OCI-LY3 (cell line): ENCODE data around the gene MGA.

Experiments
- H2AFZ ChIP-seq: fragments of 200-600, 300-600 bp; shearing (Covaris generic); 2 replicates; pipeline ENCODE4 v1.6.0; 2014; ENCODE audit warnings: antibody characterized with exemption, low read depth, low read length
- H3K27ac ChIP-seq: fragments of 200-600, 300-600 bp; sonication (generic); 2 replicates; pipeline ENCODE4 v1.5.1; 2014; ENCODE audit warnings: mild to moderate bottlenecking, low read length, moderate library complexity, mixed read lengths
- H3K27me3 ChIP-seq: fragments of 200-600, 300-600 bp; sonication (generic); 2 replicates; pipeline ENCODE4 v1.6.1; 2014; ENCODE audit warnings: low read depth, low read length, mixed read lengths
- H3K36me3 ChIP-seq: fragments of 200-600, 300-600 bp; sonication (generic); replicated peaks from 2 replicates; pipeline ENCODE3; 2014; ENCODE audit warnings: low read depth, low read length, mixed read lengths
- H3K4me1 ChIP-seq: fragments of 300-600, 200-600 bp; sonication (generic); 2 replicates; pipeline ENCODE4 v1.6.1; 2014; ENCODE audit warnings: low read length, mixed read lengths
- H3K4me2 ChIP-seq: fragments of 200-600, 300-600 bp; sonication (generic); 2 replicates; pipeline ENCODE4 v1.6.1; 2014; ENCODE audit warnings: low read length, mixed read lengths
- H3K4me3 ChIP-seq: fragments of 300-600, 200-600 bp; sonication (generic); 2 replicates; pipeline ENCODE4 v1.5.1; 2014; ENCODE audit warnings: antibody characterized with exemption, mild to moderate bottlenecking, low read length, moderate library complexity
- H3K79me2 ChIP-seq: fragments of 300-600, 200-600 bp; shearing (Covaris generic); 2 replicates; pipeline ENCODE4 v1.6.1; 2014; ENCODE audit warnings: mild to moderate bottlenecking, low read length, mixed read lengths
- H3K9ac ChIP-seq: fragments of 300-600, 200-600 bp; shearing (Covaris generic); 2 replicates; pipeline ENCODE4 v1.6.0; 2014; ENCODE audit warnings: mild to moderate bottlenecking, low read length, moderate library complexity
- H3K9me3 ChIP-seq: fragments of 200-600, 300-600 bp; shearing (Covaris generic); 2 replicates; pipeline ENCODE4 v1.6.1; 2014; ENCODE audit warnings: low read length, mixed read lengths; ENCODE audit not compliant: insufficient read depth
- H4K20me1 ChIP-seq: fragments of 200-600, 300-600 bp; sonication (generic); 2 replicates; pipeline ENCODE4 v1.6.1; 2016; ENCODE audit warnings: low read length, mixed read lengths; ENCODE audit not compliant: insufficient read depth
- EZH2phosphoT487 ChIP-seq: fragments of 200-600 bp; shearing (Covaris generic); IDR thresholded peaks from 2 replicates; pipeline ENCODE4 v1.6.1; 2018; ENCODE audit warnings: antibody characterized with exemption, mixed run types, low read depth
- TF ChIP-seq, protein P1 (sequence below): fragments of 200-600, 300-600 bp; sonication (generic); IDR thresholded peaks from 2 replicates; pipeline ENCODE4 v1.5.1; 2014; ENCODE audit warnings: antibody characterized with exemption, low read length, low read depth

The MGA gene

DNA sequence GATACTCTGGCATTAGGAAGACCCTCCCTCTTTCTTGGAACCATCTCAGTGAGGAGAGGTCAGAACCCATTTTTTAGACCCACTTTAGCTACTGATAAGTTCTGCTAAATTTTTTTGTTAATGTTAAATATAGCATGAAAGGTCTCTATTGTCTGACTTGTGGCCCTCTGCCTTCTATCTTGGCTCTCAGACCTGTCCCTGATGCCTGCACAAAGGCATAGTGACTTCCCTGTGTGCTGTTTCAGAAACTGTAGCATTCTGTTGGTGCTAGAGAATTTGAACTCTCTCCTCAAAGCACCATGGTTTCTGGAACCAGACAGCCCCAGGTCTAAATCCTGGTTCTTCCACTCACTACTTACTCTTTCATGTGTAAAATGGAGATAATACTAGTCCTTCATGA lies 129.5 kb downstream of the MGA start:
- Histone ChIP-seq H3K4me3 (no peak overlapping the region), H3K36me3 (no peaks in the 10 kb centered on the region), H3K9me3 (no peaks in the 10 kb centered on the region), H3K79me2 (0 out of 2 replicates have a peak, but pooled peaks cover 4% of the 10 kb centered on the region), H3K27ac (no peak overlapping the region), H3K9ac (no peak overlapping the region), H2AFZ (no peak overlapping the region), H3K4me1 (peaks cover 7% of the 10 kb centered on the region), H3K27me3 (no peaks in the 10 kb centered on the region), H4K20me1 (peaks cover 6% of the 10 kb centered on the region; the same call in 1 of the 2 replicates), H3K4me2 (no peak overlapping the region)
- TF ChIP-seq, protein P1, sequence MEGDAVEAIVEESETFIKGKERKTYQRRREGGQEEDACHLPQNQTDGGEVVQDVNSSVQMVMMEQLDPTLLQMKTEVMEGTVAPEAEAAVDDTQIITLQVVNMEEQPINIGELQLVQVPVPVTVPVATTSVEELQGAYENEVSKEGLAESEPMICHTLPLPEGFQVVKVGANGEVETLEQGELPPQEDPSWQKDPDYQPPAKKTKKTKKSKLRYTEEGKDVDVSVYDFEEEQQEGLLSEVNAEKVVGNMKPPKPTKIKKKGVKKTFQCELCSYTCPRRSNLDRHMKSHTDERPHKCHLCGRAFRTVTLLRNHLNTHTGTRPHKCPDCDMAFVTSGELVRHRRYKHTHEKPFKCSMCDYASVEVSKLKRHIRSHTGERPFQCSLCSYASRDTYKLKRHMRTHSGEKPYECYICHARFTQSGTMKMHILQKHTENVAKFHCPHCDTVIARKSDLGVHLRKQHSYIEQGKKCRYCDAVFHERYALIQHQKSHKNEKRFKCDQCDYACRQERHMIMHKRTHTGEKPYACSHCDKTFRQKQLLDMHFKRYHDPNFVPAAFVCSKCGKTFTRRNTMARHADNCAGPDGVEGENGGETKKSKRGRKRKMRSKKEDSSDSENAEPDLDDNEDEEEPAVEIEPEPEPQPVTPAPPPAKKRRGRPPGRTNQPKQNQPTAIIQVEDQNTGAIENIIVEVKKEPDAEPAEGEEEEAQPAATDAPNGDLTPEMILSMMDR, result no peak
- TF ChIP-seq EZH2phosphoT487, result no peak

DNA sequence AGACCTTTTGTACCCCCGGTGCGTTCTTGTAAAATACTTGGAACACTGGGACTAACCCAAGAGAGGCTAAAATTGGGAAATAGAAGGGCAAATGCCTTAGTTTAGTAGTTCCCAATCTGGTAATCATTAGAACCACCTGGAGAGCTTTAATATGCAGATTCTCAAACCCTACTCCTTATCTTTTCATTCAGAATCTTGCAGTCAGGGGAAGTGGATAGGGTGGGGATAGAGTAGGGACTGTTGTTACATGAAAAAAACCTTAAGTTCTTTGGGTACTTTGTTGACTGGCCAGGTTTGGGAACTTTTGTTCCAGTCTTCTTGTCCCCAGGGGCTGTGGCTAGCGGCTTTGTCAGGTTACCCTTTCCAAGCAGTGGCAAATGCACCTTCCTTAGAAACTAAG lies 130.0 kb downstream of the MGA start:
- H3K27ac ChIP-seq, result no peak overlapping the region
- H3K9ac ChIP-seq, result no peak overlapping the region
- H2AFZ ChIP-seq, result no peak overlapping the region
- H3K4me2 ChIP-seq, result no peak overlapping the region
- H3K4me1 ChIP-seq, result peaks cover 7% of the 10 kb centered on the region
- no peaks in the 10 kb centered on the region for H3K27me3 ChIP-seq
- no peak overlapping the region for H3K4me3 ChIP-seq
- no peaks in the 10 kb centered on the region for H3K9me3 ChIP-seq
- H3K79me2 ChIP-seq, result 0 out of 2 replicates have a peak, but pooled peaks cover 4% of the 10 kb centered on the region
- H4K20me1 ChIP-seq, result peaks cover 6% of the 10 kb centered on the region; the same call in 1 of the 2 replicates
- no peaks in the 10 kb centered on the region for H3K36me3 ChIP-seq
- TF ChIP-seq, protein P1, result no peak
- no peak for TF ChIP-seq EZH2phosphoT487

DNA sequence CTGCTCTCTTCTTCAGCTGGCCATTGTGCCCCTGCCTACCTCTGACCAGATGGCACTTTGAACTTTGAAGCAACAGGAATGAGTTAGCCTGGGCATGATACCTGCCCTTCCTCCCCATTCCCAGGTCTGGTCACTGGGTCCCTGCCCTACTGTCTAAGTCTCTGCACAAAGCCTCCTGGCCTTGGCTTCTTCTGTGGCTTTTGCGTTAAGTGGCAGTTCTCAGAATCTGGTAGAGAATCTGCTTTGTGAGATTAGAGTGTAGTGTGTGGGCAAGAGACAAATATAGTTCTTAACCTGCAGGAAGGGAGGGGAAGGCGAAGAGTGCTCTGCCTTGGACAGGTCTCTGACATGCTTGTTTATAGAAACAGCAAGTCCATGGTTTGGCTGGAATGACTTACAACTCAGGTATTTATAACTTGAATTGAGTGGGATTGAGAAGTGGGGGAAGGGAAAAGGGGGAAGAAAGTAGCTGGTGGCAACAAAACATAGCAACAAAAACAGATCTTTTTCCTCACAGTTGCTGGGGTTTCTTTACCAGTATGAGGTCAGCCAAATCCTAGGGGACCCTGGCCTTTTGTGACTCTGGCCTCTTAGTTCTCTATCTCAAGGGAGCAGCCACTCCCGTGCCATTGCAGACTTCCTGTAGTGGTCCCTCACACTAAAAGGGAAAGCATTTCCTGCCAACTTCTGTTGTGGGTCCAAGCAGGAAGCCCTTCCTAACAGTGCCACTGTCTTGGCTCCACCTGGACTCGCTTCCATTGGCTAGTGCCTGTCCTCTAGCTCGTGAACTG lies 130.7 kb downstream of the MGA start:
- H3K36me3 ChIP-seq, result no peaks in the 10 kb centered on the region
- no peaks in the 10 kb centered on the region for H3K27me3 ChIP-seq
- H3K9me3 ChIP-seq, result no peaks in the 10 kb centered on the region
- H3K4me3 ChIP-seq, result no peak overlapping the region
- no peak overlapping the region for H3K4me2 ChIP-seq
- H3K4me1 ChIP-seq, result peaks cover 8% of the 10 kb centered on the region
- H2AFZ ChIP-seq, result no peak overlapping the region
- H3K9ac ChIP-seq, result no peak overlapping the region
- no peak for TF ChIP-seq EZH2phosphoT487
- TF ChIP-seq, protein P1, result no peak
- peaks cover 6% of the 10 kb centered on the region; the same call in 1 of the 2 replicates for H4K20me1 ChIP-seq
- H3K27ac ChIP-seq, result no peak overlapping the region
- 0 out of 2 replicates have a peak, but pooled peaks cover 4% of the 10 kb centered on the region for H3K79me2 ChIP-seq

DNA sequence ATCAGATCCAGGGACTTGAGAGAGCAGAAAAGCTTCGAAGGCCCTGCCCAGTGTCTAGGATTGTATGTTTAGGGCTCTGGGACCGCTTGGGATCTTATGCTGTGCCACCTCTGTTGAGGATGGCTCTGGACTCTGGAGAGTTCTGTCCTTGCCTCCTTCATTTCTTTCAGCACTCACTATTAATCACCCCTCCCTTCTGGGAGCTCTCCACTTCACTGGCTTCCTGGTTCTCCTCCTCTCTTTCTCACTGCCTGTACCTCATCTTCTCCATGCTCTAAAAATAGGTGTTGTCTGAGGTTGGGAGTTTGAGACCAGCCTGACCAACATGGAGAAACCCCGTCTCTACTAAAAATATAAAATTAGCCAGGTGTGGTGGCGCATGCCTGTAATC lies 131.3 kb downstream of the MGA start:
- Histone ChIP-seq H3K79me2 (0 out of 2 replicates have a peak, but pooled peaks cover 4% of the 10 kb centered on the region), H2AFZ (no peak overlapping the region)

More for the DNA sequence above, 131.3 kb downstream of the MGA start:
- H3K36me3 ChIP-seq, result no peaks in the 10 kb centered on the region
- no peak overlapping the region for H3K4me2 ChIP-seq
- H4K20me1 ChIP-seq, result peaks cover 6% of the 10 kb centered on the region; the same call in 1 of the 2 replicates
- H3K9ac ChIP-seq, result no peak overlapping the region
- H3K4me1 ChIP-seq, result peaks cover 14% of the 10 kb centered on the region
- no peak for TF ChIP-seq EZH2phosphoT487
- TF ChIP-seq, protein P1, result no peak
- no peak overlapping the region for H3K27ac ChIP-seq
- no peak overlapping the region for H3K4me3 ChIP-seq
- no peaks in the 10 kb centered on the region for H3K9me3 ChIP-seq
- no peaks in the 10 kb centered on the region for H3K27me3 ChIP-seq
